Measurements from ENCODE around the gene GNAQ.
"Not testable (repeated sequence)": the region's sequence is repeated elsewhere in the genome, so short reads cannot be mapped to it uniquely, and the experiment has no call there.

Gene GNAQ

DNA sequence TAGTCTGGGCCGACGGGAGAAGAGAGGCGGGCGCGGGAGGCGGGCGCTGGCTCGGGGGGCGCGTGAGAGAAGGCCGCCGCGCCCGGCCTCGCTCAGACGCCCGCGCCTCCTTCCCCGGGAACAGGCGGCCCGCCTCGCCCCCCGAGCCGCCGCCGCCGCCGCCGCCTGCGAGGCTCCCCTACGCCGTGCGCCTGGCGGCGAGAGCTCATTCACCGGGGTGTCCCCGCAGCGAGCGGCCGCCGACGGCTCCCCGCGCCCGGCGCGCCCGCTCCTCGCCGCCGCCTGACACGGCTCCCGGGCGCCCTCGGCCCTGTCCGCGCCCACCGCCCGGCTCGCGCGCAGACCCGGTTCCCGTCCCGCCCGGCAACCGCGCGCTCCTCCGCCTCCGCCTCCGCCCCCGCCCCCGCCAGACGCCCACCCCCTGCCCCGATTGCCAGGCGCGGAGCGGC is at the start of gene GNAQ:
TSS of gene GNAQ (minus strand) at position 368 of the 449 bp plus-strand sequence. CDS start 576 bp downstream, outside the sequence.
- peak; percentile 26 to 39 for DNase-seq (ENCODE audit: low read depth in 1 of 2, low spot score in 1 of 2)

DNA sequence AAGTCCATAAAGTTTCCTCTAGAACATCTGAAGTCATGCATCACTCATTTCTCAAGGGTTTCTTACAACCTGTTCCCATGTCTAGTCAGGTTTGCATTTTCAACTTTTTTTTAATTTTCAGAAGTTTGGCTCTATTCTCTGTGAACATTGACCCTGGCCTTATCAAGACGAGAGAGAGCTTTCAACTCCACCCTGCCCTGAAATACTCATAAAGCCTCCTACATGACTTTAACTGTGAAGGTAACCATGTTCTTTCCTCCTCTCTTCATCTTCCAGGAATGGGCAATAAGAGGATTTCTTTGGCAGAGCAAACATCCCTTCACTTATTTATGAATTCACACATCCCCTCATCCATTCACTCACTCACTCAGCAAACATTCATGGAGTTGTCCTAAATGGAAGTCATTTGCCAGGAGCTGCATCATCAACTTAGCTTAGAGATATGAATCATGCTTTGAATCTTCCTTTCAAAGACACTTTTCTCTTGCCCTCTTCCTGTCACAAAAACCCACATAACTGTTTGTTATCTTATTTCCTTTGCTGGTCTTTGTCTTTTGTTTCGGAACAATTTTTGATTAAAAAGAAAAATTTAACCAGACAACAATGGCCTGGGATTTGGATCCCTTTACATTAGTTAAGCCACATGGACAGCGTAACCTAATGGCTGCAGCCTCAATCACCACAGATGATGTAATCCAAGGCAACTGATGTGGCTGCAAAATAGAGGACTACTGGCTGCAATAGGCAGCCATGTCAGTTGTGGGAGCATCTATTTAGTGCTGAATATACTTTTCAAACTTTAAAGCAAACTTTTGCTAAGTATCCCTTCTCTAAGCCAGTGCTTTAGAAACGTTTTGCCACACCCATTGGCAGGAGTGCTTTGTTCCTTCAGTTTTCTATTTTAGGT is 43.0 kb upstream of the GNAQ start:
- no peak for DNase-seq (ENCODE audit: low read depth in 1 of 2, low spot score in 1 of 2)

GRCh38 chr9:78073722-78074121 is 42.1 kb upstream of the GNAQ start:
- no peak for DNase-seq (ENCODE audit: low read depth in 1 of 2, low spot score in 1 of 2)

GRCh38 chr9:78072586-78073199 is 41.1 kb upstream of the GNAQ start:
- no peak for DNase-seq (ENCODE audit: low read depth in 1 of 2, low spot score in 1 of 2)

GRCh38 chr9:78070521-78070920 is 38.9 kb upstream of the GNAQ start:
- DNase-seq (ENCODE audit: low read depth in 1 of 2, low spot score in 1 of 2) = no peak

DNA sequence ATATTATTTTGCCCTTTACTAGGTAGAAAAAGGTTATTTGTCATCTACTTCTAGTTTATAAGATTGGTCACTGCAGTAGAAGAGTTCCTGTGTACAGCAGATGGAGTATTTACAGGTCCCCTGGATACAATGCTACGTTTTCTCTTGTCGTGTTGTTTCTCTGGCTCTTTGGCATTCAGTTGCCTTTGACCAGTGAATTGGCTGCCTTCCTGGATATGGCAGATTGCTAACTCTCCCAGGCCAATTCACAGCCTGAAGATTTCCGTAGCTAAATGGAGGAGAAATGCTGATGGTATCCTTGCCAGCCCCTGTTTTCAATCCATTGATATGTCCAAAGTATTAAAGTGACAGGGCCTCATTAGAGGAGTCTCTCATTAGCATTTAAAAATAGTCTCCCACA is 32.5 kb upstream of the GNAQ start:
- no peak for DNase-seq (ENCODE audit: low read depth in 1 of 2, low spot score in 1 of 2)

DNA sequence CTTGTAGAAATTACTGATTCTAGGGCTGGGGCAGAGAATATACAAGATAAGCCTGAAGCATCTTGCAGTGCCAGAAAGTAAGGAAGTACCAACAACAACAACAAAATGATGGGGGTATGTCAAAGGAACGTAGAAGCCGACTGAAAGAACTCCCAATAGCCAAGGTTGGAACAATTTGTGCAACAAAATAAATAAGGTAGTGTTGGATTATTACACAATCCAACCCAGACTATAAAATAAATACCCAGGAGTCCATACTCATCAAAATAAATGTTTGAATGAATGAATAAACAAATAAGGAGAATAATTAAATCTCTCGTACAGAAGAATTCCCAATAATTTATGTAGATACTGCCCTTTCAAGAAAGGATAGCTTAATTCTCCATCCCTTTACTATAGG is 31.1 kb upstream of the GNAQ start:
- no peak for DNase-seq (ENCODE audit: low read depth in 1 of 2, low spot score in 1 of 2)

GRCh38 chr9:78054218-78054617 is 22.6 kb upstream of the GNAQ start:
- not testable (repeated sequence) for DNase-seq (ENCODE audit: low read depth in 1 of 2, low spot score in 1 of 2)

DNA sequence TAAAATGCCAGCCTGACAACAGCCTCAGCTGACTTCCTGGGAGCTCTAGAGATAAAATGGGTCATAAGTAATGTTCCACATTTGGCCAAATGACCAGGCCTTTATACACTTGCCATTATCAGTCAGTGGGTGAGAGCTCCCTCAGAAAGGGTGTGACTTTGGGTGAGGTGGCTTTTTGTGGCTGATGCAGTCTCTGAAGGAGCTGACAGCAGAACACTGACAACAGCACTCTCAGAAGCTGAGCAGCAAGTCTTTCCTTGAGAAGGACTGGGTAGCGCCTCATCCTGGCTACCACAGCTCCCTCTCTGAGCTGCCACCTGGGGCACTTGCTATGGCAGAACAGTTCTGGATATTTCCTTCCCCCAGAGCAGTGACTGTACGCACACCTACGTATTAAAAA is 22.0 kb upstream of the GNAQ start:
- DNase-seq (ENCODE audit: low read depth in 1 of 2, low spot score in 1 of 2) = no peak

DNA sequence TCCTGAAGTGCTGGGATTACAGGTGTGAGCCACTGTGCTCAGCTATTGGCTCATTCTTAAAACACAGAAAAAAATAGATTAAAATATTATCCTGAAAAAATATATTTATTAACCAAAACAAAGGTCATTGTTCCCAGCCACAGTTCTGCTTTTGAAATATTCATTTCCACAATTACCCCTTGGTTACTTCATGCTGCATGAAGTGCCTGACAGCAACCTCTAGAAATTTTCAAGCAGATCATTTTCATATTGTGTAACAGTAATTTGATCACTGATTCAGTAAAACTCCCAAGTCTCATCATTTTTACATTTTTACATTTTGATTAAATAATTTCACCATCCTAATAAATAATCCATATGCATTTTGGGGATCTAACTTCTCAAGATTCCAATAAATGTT is 18.8 kb upstream of the GNAQ start:
- DNase-seq (ENCODE audit: low read depth in 1 of 2, low spot score in 1 of 2) = no peak

DNA sequence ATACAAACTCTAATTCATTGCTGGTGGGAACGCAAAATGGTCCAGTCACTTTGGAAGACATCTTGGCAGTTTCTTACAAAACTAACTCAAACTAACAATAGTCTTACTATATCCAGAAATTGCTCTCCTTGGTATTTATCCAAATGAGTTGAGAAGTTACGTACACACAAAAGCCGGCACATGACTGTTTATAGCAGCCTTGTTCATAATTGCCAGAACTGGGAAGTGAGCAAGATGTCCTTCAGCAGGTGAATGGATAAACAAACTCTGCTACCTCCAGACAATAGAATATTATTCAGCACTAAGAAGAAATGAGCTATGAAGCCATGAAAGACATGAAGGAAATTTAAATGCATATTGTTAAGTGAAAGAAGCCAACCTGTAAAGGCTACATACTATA is 17.9 kb upstream of the GNAQ start:
- DNase-seq (ENCODE audit: low read depth in 1 of 2, low spot score in 1 of 2) = no peak

DNA sequence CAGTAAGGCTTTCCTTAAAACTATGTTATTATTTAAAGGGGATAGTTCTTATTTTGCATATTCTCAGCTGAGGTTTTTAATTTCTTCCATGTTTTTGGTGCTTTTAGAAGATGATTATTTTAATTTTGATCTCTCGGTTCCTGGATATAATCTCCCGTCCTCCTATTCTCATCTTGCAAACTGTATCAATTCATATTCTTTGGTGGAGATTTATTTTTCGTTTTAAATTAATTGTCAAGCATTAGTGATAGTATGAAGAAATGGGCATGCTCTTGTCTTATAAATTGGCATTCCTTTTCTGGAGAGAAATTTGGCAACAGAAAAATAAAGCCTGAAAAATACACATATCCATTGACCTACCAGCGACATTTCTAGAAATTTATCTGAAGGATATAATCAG is 15.5 kb upstream of the GNAQ start:
- DNase-seq (ENCODE audit: low read depth in 1 of 2, low spot score in 1 of 2) = no peak

DNA sequence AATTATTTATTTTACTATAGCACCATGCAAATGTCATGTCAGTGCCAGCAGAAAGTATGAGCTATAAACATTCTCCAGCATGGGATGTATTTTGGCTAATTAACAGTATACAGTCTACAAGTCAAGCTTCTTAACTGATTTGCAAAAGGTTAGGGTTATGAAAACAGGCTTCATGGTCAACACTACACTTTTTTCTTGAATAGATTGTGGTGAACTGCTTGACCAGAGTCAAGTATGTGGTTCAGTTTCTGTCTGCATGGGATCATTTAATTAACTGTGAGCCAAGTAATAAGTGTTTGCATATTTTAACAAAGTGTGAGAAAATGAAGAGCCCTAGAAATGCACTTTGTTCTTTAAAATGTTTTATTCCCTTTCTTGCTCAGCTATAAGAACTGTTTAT is 14.5 kb upstream of the GNAQ start:
- DNase-seq (ENCODE audit: low read depth in 1 of 2, low spot score in 1 of 2) = no peak

GRCh38 chr9:78044886-78045285 is 13.3 kb upstream of the GNAQ start:
- DNase-seq (ENCODE audit: low read depth in 1 of 2, low spot score in 1 of 2) = no peak

DNA sequence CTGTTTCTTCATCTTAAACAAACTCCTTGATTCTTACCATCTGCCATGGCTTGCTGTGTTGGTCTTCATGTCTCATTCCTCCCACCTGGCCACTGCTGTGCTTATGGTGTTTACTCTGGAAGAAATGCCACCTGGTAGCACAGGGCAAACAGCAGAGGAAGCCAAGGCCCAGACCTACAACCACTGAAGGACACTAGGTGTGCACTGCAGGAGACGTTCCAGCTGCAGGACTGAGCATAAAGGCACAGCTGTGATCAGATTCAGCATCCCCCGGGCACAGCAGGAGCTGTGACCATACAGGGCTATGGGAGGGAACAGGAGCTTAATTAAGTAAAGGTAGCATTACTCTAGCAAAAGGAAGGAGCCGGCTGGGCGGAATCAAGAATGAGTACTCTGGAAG is 12.6 kb upstream of the GNAQ start:
- no peak for DNase-seq (ENCODE audit: low read depth in 1 of 2, low spot score in 1 of 2)

GRCh38 chr9:78041971-78042370 is 10.4 kb upstream of the GNAQ start:
- no peak for DNase-seq (ENCODE audit: low read depth in 1 of 2, low spot score in 1 of 2)

GRCh38 chr9:78040726-78041125 is 9.1 kb upstream of the GNAQ start:
- DNase-seq (ENCODE audit: low read depth in 1 of 2, low spot score in 1 of 2) = no peak

DNA sequence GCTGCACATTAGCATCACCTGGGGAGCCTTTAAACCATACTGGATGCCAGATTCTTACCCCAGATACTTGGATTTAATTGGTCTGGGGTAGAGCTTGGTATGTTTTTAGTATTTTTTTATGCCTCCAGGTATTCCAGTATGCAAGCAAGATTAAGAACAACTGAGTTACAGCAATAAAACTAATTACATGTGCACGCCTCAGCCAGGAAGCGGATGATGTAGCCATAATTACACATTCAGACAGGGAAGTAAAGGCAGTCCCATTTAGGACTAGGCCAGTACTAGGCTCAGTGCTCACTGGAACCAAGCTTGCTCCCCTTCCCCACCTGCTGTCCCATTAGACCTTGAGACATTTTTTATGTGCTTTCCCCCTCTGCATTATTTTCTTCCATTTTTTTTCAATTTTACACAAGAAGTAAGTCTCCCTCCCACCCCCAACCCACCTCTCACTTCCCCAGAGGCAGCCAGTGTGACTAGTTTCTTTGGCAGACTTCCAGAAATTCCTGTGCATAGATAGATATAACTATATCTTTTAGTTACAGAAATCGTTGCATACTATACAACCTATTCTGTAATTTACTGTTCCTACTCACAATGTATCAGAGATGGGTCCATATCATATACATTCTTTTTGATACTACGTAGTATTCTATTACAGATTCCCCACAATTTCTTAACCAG is 7.1 kb upstream of the GNAQ start:
- DNase-seq (ENCODE audit: low read depth in 1 of 2, low spot score in 1 of 2) = no peak

DNA sequence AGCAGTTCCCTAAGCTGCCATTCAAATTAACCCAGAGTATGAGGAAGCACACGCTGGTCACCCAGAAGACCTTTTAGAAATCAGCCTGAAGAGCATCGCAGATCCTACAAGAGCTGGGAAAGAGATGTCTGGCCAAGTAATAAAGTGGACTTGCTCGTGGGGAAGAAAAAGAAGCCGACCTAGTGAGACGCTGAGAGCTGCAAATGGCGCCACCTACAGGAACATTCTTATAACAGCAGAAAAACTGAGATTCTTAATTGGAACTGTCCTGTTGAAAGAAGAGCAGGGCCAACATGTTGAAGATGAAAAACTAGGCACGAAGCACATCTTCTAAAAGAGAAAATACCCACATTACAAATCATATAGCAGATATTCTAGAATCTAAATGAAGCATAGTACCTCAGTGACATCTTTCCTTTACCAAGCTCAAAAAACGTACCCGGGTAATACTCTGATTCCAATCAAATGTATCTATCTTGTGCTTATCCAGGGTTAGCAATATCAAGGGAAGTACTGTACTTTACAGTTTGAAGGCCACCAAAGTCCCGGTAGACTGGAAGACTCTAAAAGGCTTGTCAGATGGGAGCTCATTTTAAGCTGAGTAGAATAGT is 3.9 kb upstream of the GNAQ start:
- peak in 1 of 2 donors; percentile 24 for DNase-seq (ENCODE audit: low read depth in 1 of 2, low spot score in 1 of 2)

GRCh38 chr9:78033870-78034269 is 2.3 kb upstream of the GNAQ start:
- no peak for DNase-seq (ENCODE audit: low read depth in 1 of 2, low spot score in 1 of 2)

- no peak for DNase-seq (ENCODE audit: low read depth in 1 of 2, low spot score in 1 of 2)
Observed at GRCh38 chr9:78032730-78033457, 1.3 kb upstream of the GNAQ start.
